OCI-LY1 (cell line): ENCODE measurements around the gene GMNN.

Source experiments
- CTCF ChIP-seq: fragments of 200-600 bp; sonication (generic), shearing (Covaris generic); IDR thresholded peaks from 2 replicates; pipeline ENCODE4 v1.5.1; 2017; ENCODE audit warnings: mild to moderate bottlenecking, antibody characterized with exemption, low read length, moderate library complexity, mixed read lengths
- EZH2 ChIP-seq: fragments of 200-600 bp; sonication (generic), shearing (Covaris generic); IDR thresholded peaks from 2 replicates; pipeline ENCODE4 v1.8.0; 2017; ENCODE audit warnings: borderline replicate concordance, mixed run types, mild to moderate bottlenecking, antibody characterized with exemption, low read length, moderate library complexity, mixed read lengths

- TF ChIP-seq EZH2 (no peak), CTCF (no peak)
These were observed 53.2 kb downstream of the GMNN start for GRCh38 chr6:24827970-24828369.
